SK-N-SH treated with all-trans-retinoic acid at 6 μM for 48 hours (cell line): ENCODE data around the gene MTCL1.

Source experiments
- ATAC-seq: fragments of 200-7000 bp; cut with Tn5 transposase; 3 replicates; pipeline ENCODE4 v1.9.1; 2020; ENCODE audit warnings: mild to moderate bottlenecking, moderate library complexity
- ARNTL ChIP-seq: fragments of 450-650 bp; formaldehyde crosslinking; IDR thresholded peaks from 2 replicates; pipeline ENCODE4 v1.5.0; 2020; ENCODE audit warnings: low read depth, mild to moderate bottlenecking, moderate library complexity, borderline replicate concordance
- BACH2 ChIP-seq: fragments of 250-450 bp; sonication (Bioruptor Pico); IDR thresholded peaks from 2 replicates; pipeline ENCODE4 v1.9.0; 2021; ENCODE audit warnings: mild to moderate bottlenecking, borderline replicate concordance
- CREB5 ChIP-seq: fragments of 250-450 bp; sonication (Bioruptor Pico); IDR thresholded peaks from 2 replicates; pipeline ENCODE4 v1.5.1; 2020; ENCODE audit warnings: low read depth, mild to moderate bottlenecking, moderate library complexity
- ESRRG ChIP-seq: fragments of 250-450 bp; sonication (Bioruptor Pico); IDR thresholded peaks from 2 replicates; pipeline ENCODE4 v1.6.1; 2021; ENCODE audit warnings: mild to moderate bottlenecking
- GLIS3 ChIP-seq: fragments of 250-450 bp; sonication (Bioruptor Pico); IDR thresholded peaks from 2 replicates; pipeline ENCODE4 v1.5.0; 2020; ENCODE audit warnings: mild to moderate bottlenecking, moderate library complexity
- ISL1 ChIP-seq: fragments of 250-450 bp; sonication (Bioruptor Pico); IDR thresholded peaks from 2 replicates; pipeline ENCODE4 v2.1.2; 2022; ENCODE audit warnings: mild to moderate bottlenecking, moderate library complexity
- OSR1 ChIP-seq: fragments of 250-450 bp; sonication (Bioruptor Pico); IDR thresholded peaks from 2 replicates; pipeline ENCODE4 v1.8.0; 2022; ENCODE audit warnings: moderate library complexity, mild to moderate bottlenecking, inconsistent platforms
- PPARA ChIP-seq: fragments of 250-450 bp; sonication (Bioruptor Pico); IDR thresholded peaks from 2 replicates; pipeline ENCODE4 v1.5.0; 2020; ENCODE audit warnings: mild to moderate bottlenecking, borderline replicate concordance
- RARB ChIP-seq: fragments of 250-450 bp; sonication (Bioruptor Pico); IDR thresholded peaks from 2 replicates; pipeline ENCODE4 v1.8.0; 2021; ENCODE audit warnings: mild to moderate bottlenecking, moderate library complexity
- SNAI2 ChIP-seq: fragments of 250-450 bp; sonication (Bioruptor Pico); IDR thresholded peaks from 2 replicates; pipeline ENCODE4 v1.5.0; 2020; ENCODE audit warnings: mild to moderate bottlenecking, moderate library complexity
- TCF4 ChIP-seq: fragments of 250-450 bp; sonication (Bioruptor Pico); IDR thresholded peaks from 2 replicates; pipeline ENCODE4 v1.8.0; 2021; ENCODE audit warnings: mild to moderate bottlenecking, moderate library complexity, borderline replicate concordance
- TOX ChIP-seq: fragments of 250-450 bp; sonication (Bioruptor Pico); IDR thresholded peaks from 2 replicates; pipeline ENCODE4 v1.8.0; 2021; ENCODE audit warnings: mild to moderate bottlenecking, moderate library complexity, borderline replicate concordance
- ZC3H10 ChIP-seq: fragments of 250-450 bp; sonication (Bioruptor Pico); IDR thresholded peaks from 2 replicates; pipeline ENCODE4 v1.5.1; 2021; ENCODE audit warnings: mild to moderate bottlenecking, moderate library complexity
- ZFP30 ChIP-seq: fragments of 450-650 bp; formaldehyde crosslinking; IDR thresholded peaks from 2 replicates; pipeline ENCODE4 v1.5.0; 2022; ENCODE audit warnings: mild to moderate bottlenecking, moderate library complexity
- ZNF565 ChIP-seq: fragments of 450-650 bp; formaldehyde crosslinking; conservative IDR thresholded peaks from 2 replicates; pipeline ENCODE4 v1.5.0; 2020; ENCODE audit warnings: low read depth, mild to moderate bottlenecking, moderate library complexity
- ZNF70 ChIP-seq: fragments of 450-650 bp; formaldehyde crosslinking; IDR thresholded peaks from 2 replicates; pipeline ENCODE4 v1.5.0; 2020; ENCODE audit warnings: mild to moderate bottlenecking, moderate library complexity
- ZNF8 ChIP-seq: fragments of 450-650 bp; formaldehyde crosslinking; IDR thresholded peaks from 2 replicates; pipeline ENCODE4 v1.5.0; 2020; ENCODE audit warnings: mild to moderate bottlenecking, moderate library complexity
- TF ChIP-seq, protein P1 (sequence below): fragments of 250-450 bp; sonication (Bioruptor Pico); IDR thresholded peaks from 2 replicates; pipeline ENCODE4 v1.5.0; 2020; ENCODE audit warnings: mild to moderate bottlenecking, moderate library complexity
- TF ChIP-seq, protein P2 (sequence below): fragments of 250-450 bp; sonication (Bioruptor Pico); IDR thresholded peaks from 2 replicates; pipeline ENCODE4 v1.8.0; 2020; ENCODE audit warnings: mild to moderate bottlenecking, moderate library complexity, borderline replicate concordance
- TF ChIP-seq, protein P3 (sequence below): fragments of 250-450 bp; sonication (Bioruptor Pico); IDR thresholded peaks from 2 replicates; pipeline ENCODE4 v1.5.1; 2021; ENCODE audit warnings: mild to moderate bottlenecking, moderate library complexity
- TF ChIP-seq, protein P4 (sequence below): fragments of 250-450 bp; sonication (Bioruptor Pico); IDR thresholded peaks from 2 replicates; pipeline ENCODE4 v1.8.0; 2021; ENCODE audit warnings: low read depth, mild to moderate bottlenecking, moderate library complexity, borderline replicate concordance

Gene MTCL1

GRCh38 chr18:8869696-8870095, 164.3 kb downstream of the MTCL1 start:
- ATAC-seq = no peak
- TF ChIP-seq SNAI2 (CRISPR knock-in tag) (no peak), ZFP30 (CRISPR knock-in tag) (no peak), ARNTL (CRISPR knock-in tag) (no peak), RARB (CRISPR knock-in tag) (no peak), ZNF70 (CRISPR knock-in tag) (no peak), ZNF8 (CRISPR knock-in tag) (no peak)
- TF ChIP-seq, protein P1, sequence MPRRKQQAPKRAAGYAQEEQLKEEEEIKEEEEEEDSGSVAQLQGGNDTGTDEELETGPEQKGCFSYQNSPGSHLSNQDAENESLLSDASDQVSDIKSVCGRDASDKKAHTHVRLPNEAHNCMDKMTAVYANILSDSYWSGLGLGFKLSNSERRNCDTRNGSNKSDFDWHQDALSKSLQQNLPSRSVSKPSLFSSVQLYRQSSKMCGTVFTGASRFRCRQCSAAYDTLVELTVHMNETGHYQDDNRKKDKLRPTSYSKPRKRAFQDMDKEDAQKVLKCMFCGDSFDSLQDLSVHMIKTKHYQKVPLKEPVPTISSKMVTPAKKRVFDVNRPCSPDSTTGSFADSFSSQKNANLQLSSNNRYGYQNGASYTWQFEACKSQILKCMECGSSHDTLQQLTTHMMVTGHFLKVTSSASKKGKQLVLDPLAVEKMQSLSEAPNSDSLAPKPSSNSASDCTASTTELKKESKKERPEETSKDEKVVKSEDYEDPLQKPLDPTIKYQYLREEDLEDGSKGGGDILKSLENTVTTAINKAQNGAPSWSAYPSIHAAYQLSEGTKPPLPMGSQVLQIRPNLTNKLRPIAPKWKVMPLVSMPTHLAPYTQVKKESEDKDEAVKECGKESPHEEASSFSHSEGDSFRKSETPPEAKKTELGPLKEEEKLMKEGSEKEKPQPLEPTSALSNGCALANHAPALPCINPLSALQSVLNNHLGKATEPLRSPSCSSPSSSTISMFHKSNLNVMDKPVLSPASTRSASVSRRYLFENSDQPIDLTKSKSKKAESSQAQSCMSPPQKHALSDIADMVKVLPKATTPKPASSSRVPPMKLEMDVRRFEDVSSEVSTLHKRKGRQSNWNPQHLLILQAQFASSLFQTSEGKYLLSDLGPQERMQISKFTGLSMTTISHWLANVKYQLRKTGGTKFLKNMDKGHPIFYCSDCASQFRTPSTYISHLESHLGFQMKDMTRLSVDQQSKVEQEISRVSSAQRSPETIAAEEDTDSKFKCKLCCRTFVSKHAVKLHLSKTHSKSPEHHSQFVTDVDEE (CRISPR knock-in tag) = no peak
- TF ChIP-seq, protein P2, sequence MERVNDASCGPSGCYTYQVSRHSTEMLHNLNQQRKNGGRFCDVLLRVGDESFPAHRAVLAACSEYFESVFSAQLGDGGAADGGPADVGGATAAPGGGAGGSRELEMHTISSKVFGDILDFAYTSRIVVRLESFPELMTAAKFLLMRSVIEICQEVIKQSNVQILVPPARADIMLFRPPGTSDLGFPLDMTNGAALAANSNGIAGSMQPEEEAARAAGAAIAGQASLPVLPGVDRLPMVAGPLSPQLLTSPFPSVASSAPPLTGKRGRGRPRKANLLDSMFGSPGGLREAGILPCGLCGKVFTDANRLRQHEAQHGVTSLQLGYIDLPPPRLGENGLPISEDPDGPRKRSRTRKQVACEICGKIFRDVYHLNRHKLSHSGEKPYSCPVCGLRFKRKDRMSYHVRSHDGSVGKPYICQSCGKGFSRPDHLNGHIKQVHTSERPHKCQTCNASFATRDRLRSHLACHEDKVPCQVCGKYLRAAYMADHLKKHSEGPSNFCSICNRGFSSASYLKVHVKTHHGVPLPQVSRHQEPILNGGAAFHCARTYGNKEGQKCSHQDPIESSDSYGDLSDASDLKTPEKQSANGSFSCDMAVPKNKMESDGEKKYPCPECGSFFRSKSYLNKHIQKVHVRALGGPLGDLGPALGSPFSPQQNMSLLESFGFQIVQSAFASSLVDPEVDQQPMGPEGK (CRISPR knock-in tag) = no peak

GRCh38 chr18:8870528-8870927, 165.2 kb downstream of the MTCL1 start:
- no peak for ATAC-seq
- TF ChIP-seq TOX (CRISPR knock-in tag) = no peak
- TF ChIP-seq ZC3H10 (CRISPR knock-in tag) = no peak
- no peak for TF ChIP-seq ZNF70 (CRISPR knock-in tag)
- TF ChIP-seq ZNF565 (CRISPR knock-in tag) = no peak
- no peak for TF ChIP-seq TCF4 (CRISPR knock-in tag)
- no peak for TF ChIP-seq RARB (CRISPR knock-in tag)
- TF ChIP-seq ISL1 = no peak
- TF ChIP-seq, protein P2 (CRISPR knock-in tag) = no peak
- no peak for TF ChIP-seq ESRRG (CRISPR knock-in tag)
- TF ChIP-seq, protein P3, sequence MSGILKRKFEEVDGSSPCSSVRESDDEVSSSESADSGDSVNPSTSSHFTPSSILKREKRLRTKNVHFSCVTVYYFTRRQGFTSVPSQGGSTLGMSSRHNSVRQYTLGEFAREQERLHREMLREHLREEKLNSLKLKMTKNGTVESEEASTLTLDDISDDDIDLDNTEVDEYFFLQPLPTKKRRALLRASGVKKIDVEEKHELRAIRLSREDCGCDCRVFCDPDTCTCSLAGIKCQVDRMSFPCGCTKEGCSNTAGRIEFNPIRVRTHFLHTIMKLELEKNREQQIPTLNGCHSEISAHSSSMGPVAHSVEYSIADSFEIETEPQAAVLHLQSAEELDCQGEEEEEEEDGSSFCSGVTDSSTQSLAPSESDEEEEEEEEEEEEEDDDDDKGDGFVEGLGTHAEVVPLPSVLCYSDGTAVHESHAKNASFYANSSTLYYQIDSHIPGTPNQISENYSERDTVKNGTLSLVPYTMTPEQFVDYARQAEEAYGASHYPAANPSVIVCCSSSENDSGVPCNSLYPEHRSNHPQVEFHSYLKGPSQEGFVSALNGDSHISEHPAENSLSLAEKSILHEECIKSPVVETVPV (CRISPR knock-in tag) = no peak
- TF ChIP-seq PPARA (CRISPR knock-in tag) = no peak
- TF ChIP-seq BACH2 (CRISPR knock-in tag) = no peak
- TF ChIP-seq ARNTL (CRISPR knock-in tag) = no peak
- TF ChIP-seq, protein P1 (CRISPR knock-in tag) = no peak
- TF ChIP-seq ZFP30 (CRISPR knock-in tag) = no peak
- no peak for TF ChIP-seq ZNF8 (CRISPR knock-in tag)
- no peak for TF ChIP-seq OSR1
- TF ChIP-seq, protein P4, sequence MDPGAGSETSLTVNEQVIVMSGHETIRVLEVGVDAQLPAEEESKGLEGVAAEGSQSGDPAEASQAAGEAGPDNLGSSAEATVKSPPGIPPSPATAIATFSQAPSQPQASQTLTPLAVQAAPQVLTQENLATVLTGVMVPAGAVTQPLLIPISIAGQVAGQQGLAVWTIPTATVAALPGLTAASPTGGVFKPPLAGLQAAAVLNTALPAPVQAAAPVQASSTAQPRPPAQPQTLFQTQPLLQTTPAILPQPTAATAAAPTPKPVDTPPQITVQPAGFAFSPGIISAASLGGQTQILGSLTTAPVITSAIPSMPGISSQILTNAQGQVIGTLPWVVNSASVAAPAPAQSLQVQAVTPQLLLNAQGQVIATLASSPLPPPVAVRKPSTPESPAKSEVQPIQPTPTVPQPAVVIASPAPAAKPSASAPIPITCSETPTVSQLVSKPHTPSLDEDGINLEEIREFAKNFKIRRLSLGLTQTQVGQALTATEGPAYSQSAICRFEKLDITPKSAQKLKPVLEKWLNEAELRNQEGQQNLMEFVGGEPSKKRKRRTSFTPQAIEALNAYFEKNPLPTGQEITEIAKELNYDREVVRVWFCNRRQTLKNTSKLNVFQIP (CRISPR knock-in tag) = no peak
- no peak for TF ChIP-seq CREB5 (CRISPR knock-in tag)
- no peak for TF ChIP-seq GLIS3 (CRISPR knock-in tag)
